Neural progenitor cell (in vitro differentiated cells): ENCODE measurements around the gene MDGA2. TPM values are rescaled to one million over a fixed set of nuclear protein-coding genes. Genes with fewer than 3 reads are reported as not detected.
A peak's percentile ranks its signal among the peaks of the same experiment; 100 is the strongest.

ENCODE experiments used
- DNase-seq: peaks from one replicate; pipeline ENCODE4 v3.0.0-alpha.2; 2016; ENCODE audit warnings: low spot score
- H2AFZ ChIP-seq: fragments of 200-600 bp; sonication (generic); replicated peaks from 2 replicates; pipeline ENCODE4 v1.6.1; 2016; ENCODE audit warnings: antibody characterized with exemption
- H3F3A ChIP-seq: fragments of 200-600 bp; sonication (generic); 2 replicates; pipeline ENCODE4 v1.6.1; 2016; ENCODE audit warnings: antibody characterized with exemption, low read depth
- H3K27ac ChIP-seq: fragments of 200-600 bp; sonication (generic); 2 replicates; pipeline ENCODE4 v1.5.1; 2016; ENCODE audit warnings: mild to moderate bottlenecking
- H3K27me3 ChIP-seq: fragments of 200-600 bp; sonication (generic); 2 replicates; pipeline ENCODE4 v1.6.1; 2016; ENCODE audit warnings: mild to moderate bottlenecking, moderate library complexity
- H3K36me3 ChIP-seq: fragments of 200-600 bp; sonication (generic); 2 replicates; pipeline ENCODE4 v1.5.1; 2016
- H3K4me1 ChIP-seq: fragments of 200-600 bp; sonication (generic); 2 replicates; pipeline ENCODE4 v1.6.1; 2016; ENCODE audit warnings: mixed run types
- H3K4me2 ChIP-seq: fragments of 200-600 bp; sonication (generic); 2 replicates; pipeline ENCODE4 v1.6.1; 2016
- H3K4me3 ChIP-seq: fragments of 200-600 bp; sonication (generic); 2 replicates; pipeline ENCODE4 v1.5.1; 2016
- H3K79me2 ChIP-seq: fragments of 200-600 bp; sonication (generic); 2 replicates; pipeline ENCODE4 v1.6.1; 2016; ENCODE audit warnings: low read depth
- H3K9ac ChIP-seq: fragments of 200-600 bp; sonication (generic); 2 replicates; pipeline ENCODE4 v1.6.1; 2016
- H3K9me3 ChIP-seq: fragments of 200-600 bp; sonication (generic); 2 replicates; pipeline ENCODE4 v1.5.1; 2016; ENCODE audit warnings: low read depth
- H4K20me1 ChIP-seq: fragments of 200-600 bp; sonication (generic); 2 replicates; pipeline ENCODE4 v1.6.1; 2016; ENCODE audit warnings: low read depth
- H3K27ac Mint-ChIP-seq: 3 replicates; pipeline ENCODE4 v1.8.0; 2021; ENCODE audit warnings: mixed read lengths
- H3K27me3 Mint-ChIP-seq: 2 replicates; pipeline ENCODE4 v1.8.0; 2022; ENCODE audit warnings: low read depth, mild to moderate bottlenecking, inconsistent platforms, moderate library complexity, mixed read lengths; ENCODE audit not compliant: insufficient read depth
- H3K36me3 Mint-ChIP-seq: 3 replicates; pipeline ENCODE4 v1.8.0; 2021; ENCODE audit warnings: mixed read lengths
- H3K4me1 Mint-ChIP-seq: 3 replicates; pipeline ENCODE4 v1.8.0; 2021; ENCODE audit warnings: mixed read lengths
- H3K4me3 Mint-ChIP-seq: 3 replicates; pipeline ENCODE4 v1.8.0; 2021; ENCODE audit warnings: mild to moderate bottlenecking, moderate library complexity, mixed read lengths
- H3K9me3 Mint-ChIP-seq: 3 replicates; pipeline ENCODE4 v1.8.0; 2020; ENCODE audit warnings: mixed read lengths
- CTCF ChIP-seq: fragments of 200-600 bp; sonication (generic); IDR thresholded peaks from 2 replicates; pipeline ENCODE4 v1.5.1; 2017; ENCODE audit warnings: antibody characterized with exemption, mild to moderate bottlenecking
- EZH2 ChIP-seq: fragments of 200-600 bp; sonication (generic); IDR thresholded peaks from 2 replicates; pipeline ENCODE4 v1.6.1; 2017; ENCODE audit warnings: antibody characterized with exemption, mild to moderate bottlenecking, moderate library complexity
- EZH2phosphoT487 ChIP-seq: fragments of 200-600 bp; sonication (generic); IDR thresholded peaks from 2 replicates; pipeline ENCODE4 v1.6.1; 2017; ENCODE audit warnings: antibody characterized with exemption
- total RNA-seq: library from RNA; depleted of rRNA; stranded (reverse); fragments of >200 nt; gene quantifications from 2 replicates; pipeline ENCODE4 v1.2.3, GENCODE V29; 2015; ENCODE audit warnings: low replicate concordance

Gene MDGA2
- total RNA-seq, 1 donor from 2014 or later, result 1.0 TPM

- Histone ChIP-seq H3K4me2 (no peak overlapping the region), H3K9ac (no peak overlapping the region), H2AFZ (no peak overlapping the region), H3K9me3 (no peaks in the 10 kb centered on the region), H4K20me1 (no peaks in the 10 kb centered on the region), H3K27ac (no peak overlapping the region), H3K4me1 (no peaks in the 10 kb centered on the region), H3K27me3 (no peaks in the 10 kb centered on the region), H3K79me2 (no peaks in the 10 kb centered on the region), H3K4me3 (no peak overlapping the region), H3K36me3 (no peaks in the 10 kb centered on the region), H3F3A (no peaks in the 10 kb centered on the region)
- no peak overlapping the region for H3K4me3 Mint-ChIP-seq
- H3K27me3 Mint-ChIP-seq, result no peaks in the 10 kb centered on the region
- no peak for DNase-seq
- no peak overlapping the region for H3K27ac Mint-ChIP-seq
- no peaks in the 10 kb centered on the region for H3K9me3 Mint-ChIP-seq
- no peaks in the 10 kb centered on the region for H3K4me1 Mint-ChIP-seq
- TF ChIP-seq EZH2, result no peak
- TF ChIP-seq EZH2phosphoT487, result no peak
- TF ChIP-seq CTCF, result no peak
- no peaks in the 10 kb centered on the region for H3K36me3 Mint-ChIP-seq
Measured at GRCh38 chr14:46973295-46973694, 702.1 kb downstream of the MDGA2 start.

GRCh38 chr14:46964378-46964777 lies 711.0 kb downstream of the MDGA2 start:
- Mint-ChIP-seq H3K4me1 (no peaks in the 10 kb centered on the region), H3K27ac (no peak overlapping the region), H3K36me3 (no peaks in the 10 kb centered on the region), H3K4me3 (no peak overlapping the region), H3K9me3 (no peaks in the 10 kb centered on the region), H3K27me3 (no peaks in the 10 kb centered on the region)
- TF ChIP-seq CTCF, result no peak
- no peak for TF ChIP-seq EZH2phosphoT487
- no peak for TF ChIP-seq EZH2
- no peaks in the 10 kb centered on the region for H3K27me3 ChIP-seq
- H4K20me1 ChIP-seq, result no peaks in the 10 kb centered on the region
- H3K4me2 ChIP-seq, result no peak overlapping the region
- H3K36me3 ChIP-seq, result no peaks in the 10 kb centered on the region
- no peak overlapping the region for H3K4me3 ChIP-seq
- no peaks in the 10 kb centered on the region for H3K79me2 ChIP-seq
- no peak overlapping the region for H3K9ac ChIP-seq
- no peak overlapping the region for H2AFZ ChIP-seq
- no peaks in the 10 kb centered on the region for H3F3A ChIP-seq
- H3K4me1 ChIP-seq, result no peaks in the 10 kb centered on the region
- H3K9me3 ChIP-seq, result no peaks in the 10 kb centered on the region
- DNase-seq, result no peak
- H3K27ac ChIP-seq, result no peak overlapping the region

GRCh38 chr14:46951103-46951502 lies 724.3 kb downstream of the MDGA2 start:
- Histone ChIP-seq H3K4me2 (no peak overlapping the region), H2AFZ (no peak overlapping the region), H3K9me3 (peaks cover 5% of the 10 kb centered on the region), H3F3A (no peaks in the 10 kb centered on the region), H3K4me1 (no peaks in the 10 kb centered on the region), H3K36me3 (no peaks in the 10 kb centered on the region), H3K27me3 (no peaks in the 10 kb centered on the region), H3K9ac (no peak overlapping the region), H3K4me3 (no peak overlapping the region), H3K79me2 (no peaks in the 10 kb centered on the region), H3K27ac (no peak overlapping the region), H4K20me1 (no peaks in the 10 kb centered on the region)
- Mint-ChIP-seq H3K9me3 (no peaks in the 10 kb centered on the region), H3K36me3 (no peaks in the 10 kb centered on the region), H3K4me1 (no peaks in the 10 kb centered on the region), H3K27ac (no peak overlapping the region), H3K4me3 (no peak overlapping the region), H3K27me3 (no peaks in the 10 kb centered on the region)
- DNase-seq, result no peak
- TF ChIP-seq EZH2phosphoT487 (no peak), CTCF (peak; percentile 19)

GRCh38 chr14:46940611-46941010 lies 734.8 kb downstream of the MDGA2 start:
- no peak overlapping the region for H3K4me3 ChIP-seq
- DNase-seq, result no peak
- Mint-ChIP-seq H3K9me3 (peaks cover 20% of the 10 kb centered on the region), H3K4me1 (no peaks in the 10 kb centered on the region), H3K4me3 (no peak overlapping the region), H3K27me3 (no peaks in the 10 kb centered on the region), H3K27ac (no peak overlapping the region), H3K36me3 (peaks cover 2% of the 10 kb centered on the region)
- H3K9ac ChIP-seq, result no peak overlapping the region
- no peak overlapping the region for H3K27ac ChIP-seq
- no peak overlapping the region for H2AFZ ChIP-seq
- H4K20me1 ChIP-seq, result no peaks in the 10 kb centered on the region
- H3K4me2 ChIP-seq, result no peak overlapping the region
- H3K79me2 ChIP-seq, result no peaks in the 10 kb centered on the region
- H3F3A ChIP-seq, result no peaks in the 10 kb centered on the region
- H3K4me1 ChIP-seq, result no peaks in the 10 kb centered on the region
- H3K36me3 ChIP-seq, result peaks cover 4% of the 10 kb centered on the region
- no peaks in the 10 kb centered on the region for H3K9me3 ChIP-seq
- no peaks in the 10 kb centered on the region for H3K27me3 ChIP-seq
- TF ChIP-seq EZH2 (no peak), EZH2phosphoT487 (no peak), CTCF (no peak)
